ENCODE measurements around the gene RGS3. TPM values are rescaled to one million over a fixed set of nuclear protein-coding genes. Genes with fewer than 3 reads are reported as not detected.

Gene RGS3
- total RNA-seq, 3 donors from 2014 or later = 65.9 to 83.8 (median 70.7) TPM

GRCh38 chr9:113564498-113565237 lies 101.1 kb downstream of the RGS3 start:
- DNase-seq (peak; percentile 77 to 89 (median 86)), ATAC-seq (peak; percentile 90)
- intact Hi-C loops (cut with DNase I, micrococcal nuclease) = no loop called here
- H3K36me3 ChIP-seq (ENCODE audit: low read depth) = no peaks in the 10 kb centered on the region
- TF ChIP-seq CTCF (IDR thresholded peaks at IDR 0.05) = no peak
- H3K4me3 ChIP-seq = no peak overlapping the region
- no peaks in the 10 kb centered on the region for H3K9me3 ChIP-seq
- peaks cover 32% of the 10 kb centered on the region for H3K4me1 ChIP-seq (ENCODE audit: low read depth)

GRCh38 chr9:113566016-113566711 lies 102.6 kb downstream of the RGS3 start:
- Histone ChIP-seq H3K4me3 (no peak overlapping the region), H3K4me1 (ENCODE audit: low read depth) (peaks cover 32% of the 10 kb centered on the region), H3K9me3 (no peaks in the 10 kb centered on the region), H3K36me3 (ENCODE audit: low read depth) (no peaks in the 10 kb centered on the region)
- no peak for TF ChIP-seq CTCF (IDR thresholded peaks at IDR 0.05)
- ATAC-seq (no peak), DNase-seq (no peak)
- intact Hi-C loops (cut with DNase I, micrococcal nuclease) = no loop called here

GRCh38 chr9:113566712-113567071 lies 103.2 kb downstream of the RGS3 start:
- no peak for TF ChIP-seq CTCF (IDR thresholded peaks at IDR 0.05)
- H3K4me3 ChIP-seq = no peak overlapping the region
- peaks cover 32% of the 10 kb centered on the region for H3K4me1 ChIP-seq (ENCODE audit: low read depth)
- ATAC-seq (no peak), DNase-seq (peak in 1 of 3 donors; percentile 36)
- no peaks in the 10 kb centered on the region for H3K9me3 ChIP-seq
- H3K36me3 ChIP-seq (ENCODE audit: low read depth) = no peaks in the 10 kb centered on the region
- intact Hi-C loops (cut with DNase I, micrococcal nuclease) = no loop called here

GRCh38 chr9:113567361-113568080 lies 104.0 kb downstream of the RGS3 start:
- Histone ChIP-seq H3K9me3 (no peaks in the 10 kb centered on the region), H3K4me1 (ENCODE audit: low read depth) (peaks cover 32% of the 10 kb centered on the region), H3K4me3 (no peak overlapping the region), H3K36me3 (ENCODE audit: low read depth) (no peaks in the 10 kb centered on the region)
- ATAC-seq (no peak), DNase-seq (peak in 1 of 3 donors; percentile 17)
- TF ChIP-seq CTCF (IDR thresholded peaks at IDR 0.05) = no peak
- intact Hi-C loops (cut with DNase I, micrococcal nuclease) = no loop called here

- no peak for DNase-seq
- Histone ChIP-seq H3K9me3 (no peaks in the 10 kb centered on the region), H3K4me1 (ENCODE audit: low read depth) (peaks cover 30% of the 10 kb centered on the region), H3K4me3 (no peak overlapping the region), H3K36me3 (ENCODE audit: low read depth) (no peaks in the 10 kb centered on the region)
- intact Hi-C loops (cut with DNase I, micrococcal nuclease) = no loop called here
- no peak for TF ChIP-seq CTCF (IDR thresholded peaks at IDR 0.05)
- no peak for ATAC-seq
Measured at GRCh38 chr9:113568081-113568435, 104.5 kb downstream of the RGS3 start.
